ENCODE measurements around the gene CDCP2. TPM values are rescaled to one million over a fixed set of nuclear protein-coding genes. Genes with fewer than 3 reads are reported as not detected.

CDCP2 gene
- total and polyA plus RNA-seq, 2 experiments from 2014 or later: not detected

- no peaks in the 10 kb centered on the region for H4K20me1 ChIP-seq (ENCODE audit: insufficient read depth, poor library complexity, severe bottlenecking)
- no peaks in the 10 kb centered on the region for H3K9me2 ChIP-seq (replicated peaks; ENCODE audit: insufficient read depth)
- no peaks in the 10 kb centered on the region for H3K9me3 ChIP-seq (ENCODE audit: low read depth)
- H3K27ac ChIP-seq: no peak overlapping the region
- H3K79me2 ChIP-seq: no peaks in the 10 kb centered on the region
- no peak overlapping the region for H3K4me2 ChIP-seq
- peaks cover 12% of the 10 kb centered on the region for H3K4me1 ChIP-seq (ENCODE audit: insufficient read depth)
- no peaks in the 10 kb centered on the region for H3K36me3 ChIP-seq (replicated peaks; ENCODE audit: insufficient read depth, low read depth)
- no peak overlapping the region for H2AFZ ChIP-seq
- no peak for TF ChIP-seq EZH2 (IDR thresholded peaks at IDR 0.05; ENCODE audit: borderline replicate concordance)
- H3K27me3 ChIP-seq: no peaks in the 10 kb centered on the region
- no peak for DNase-seq (ENCODE audit: low spot score)
- no peak overlapping the region for H3K4me3 ChIP-seq
- WGBS (ENCODE audit: low lambda C conversion rate, missing lambda C conversion rate): 96% methylated on average over 13 of the region's 13 CpGs
These were observed 32.6 kb downstream of the CDCP2 start for GRCh38 chr1:54120018-54120697.

- Histone ChIP-seq H2AFZ (no peak overlapping the region), H3K27ac (no peak overlapping the region), H3K9me2 (replicated peaks; ENCODE audit: insufficient read depth) (no peaks in the 10 kb centered on the region), H3K36me3 (replicated peaks; ENCODE audit: insufficient read depth, low read depth) (no peaks in the 10 kb centered on the region), H3K79me2 (no peaks in the 10 kb centered on the region), H3K27me3 (no peaks in the 10 kb centered on the region), H4K20me1 (ENCODE audit: insufficient read depth, poor library complexity, severe bottlenecking) (no peaks in the 10 kb centered on the region), H3K4me3 (no peak overlapping the region), H3K4me2 (no peak overlapping the region), H3K9me3 (ENCODE audit: low read depth) (no peaks in the 10 kb centered on the region), H3K4me1 (ENCODE audit: insufficient read depth) (peaks cover 12% of the 10 kb centered on the region)
- no peak for TF ChIP-seq EZH2phosphoT487 (IDR thresholded peaks at IDR 0.05; ENCODE audit: low read depth, severe bottlenecking, unreplicated experiment)
- no peak for TF ChIP-seq EZH2 (IDR thresholded peaks at IDR 0.05; ENCODE audit: borderline replicate concordance)
- no peak for TF ChIP-seq CTCF (IDR thresholded peaks at IDR 0.05; ENCODE audit: poor library complexity)
- WGBS (ENCODE audit: low lambda C conversion rate, missing lambda C conversion rate): 74% methylated on average over 8 of the region's 8 CpGs
- no peak for DNase-seq (ENCODE audit: low spot score)
These were observed 34.1 kb downstream of the CDCP2 start for GRCh38 chr1:54118704-54119103.

DNA sequence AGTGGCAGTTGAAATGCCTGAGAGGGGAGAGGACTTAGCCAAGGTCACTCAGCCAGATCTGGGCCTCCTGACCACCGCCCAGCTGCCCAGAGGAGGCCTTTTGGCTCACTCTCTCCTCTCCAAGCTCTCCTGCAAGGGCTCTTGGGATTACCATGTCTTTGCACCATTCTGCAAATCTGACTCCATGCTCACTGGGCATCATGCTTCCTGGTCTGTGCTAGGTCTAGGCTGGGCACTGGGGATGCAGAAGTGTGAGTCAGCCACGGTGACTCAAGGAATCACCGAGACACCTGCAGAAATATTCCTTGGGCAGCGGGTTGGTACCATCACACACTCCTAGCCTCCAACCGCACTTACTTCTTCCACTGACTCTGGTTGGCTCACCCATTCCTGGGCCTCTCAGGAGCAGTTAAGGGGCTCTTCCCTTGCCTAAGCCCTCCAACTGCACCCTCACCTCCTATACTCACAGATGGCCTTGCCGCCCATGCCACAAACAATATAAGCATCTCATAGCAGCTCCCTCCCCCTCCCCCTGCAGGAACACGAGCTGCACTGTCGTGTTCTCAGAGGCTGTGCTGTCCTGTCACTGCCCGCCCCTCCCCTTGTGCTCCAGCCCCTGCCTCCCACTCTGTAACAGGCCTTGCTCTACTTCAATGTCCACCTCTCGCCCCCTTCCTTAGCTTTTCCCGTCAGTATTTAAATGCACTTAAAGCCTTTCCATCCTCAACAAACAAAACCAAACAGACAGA, 34.8 kb downstream of the CDCP2 start:
- Histone ChIP-seq H3K9me3 (ENCODE audit: low read depth) (no peaks in the 10 kb centered on the region), H3K9me2 (replicated peaks; ENCODE audit: insufficient read depth) (no peaks in the 10 kb centered on the region), H3K4me1 (ENCODE audit: insufficient read depth) (peaks cover 12% of the 10 kb centered on the region), H3K27ac (no peak overlapping the region), H4K20me1 (ENCODE audit: insufficient read depth, poor library complexity, severe bottlenecking) (no peaks in the 10 kb centered on the region), H3K36me3 (replicated peaks; ENCODE audit: insufficient read depth, low read depth) (no peaks in the 10 kb centered on the region), H3K4me2 (no peak overlapping the region), H2AFZ (no peak overlapping the region), H3K27me3 (no peaks in the 10 kb centered on the region), H3K79me2 (no peaks in the 10 kb centered on the region), H3K4me3 (no peak overlapping the region)
- TF ChIP-seq EZH2 (IDR thresholded peaks at IDR 0.05; ENCODE audit: borderline replicate concordance): no peak
- no peak for TF ChIP-seq EZH2phosphoT487 (IDR thresholded peaks at IDR 0.05; ENCODE audit: low read depth, severe bottlenecking, unreplicated experiment)
- TF ChIP-seq CTCF (IDR thresholded peaks at IDR 0.05; ENCODE audit: poor library complexity): no peak
- DNase-seq (ENCODE audit: low spot score): no peak
- 79% methylated on average over 11 of the region's 11 CpGs for WGBS (ENCODE audit: low lambda C conversion rate, missing lambda C conversion rate)

DNA sequence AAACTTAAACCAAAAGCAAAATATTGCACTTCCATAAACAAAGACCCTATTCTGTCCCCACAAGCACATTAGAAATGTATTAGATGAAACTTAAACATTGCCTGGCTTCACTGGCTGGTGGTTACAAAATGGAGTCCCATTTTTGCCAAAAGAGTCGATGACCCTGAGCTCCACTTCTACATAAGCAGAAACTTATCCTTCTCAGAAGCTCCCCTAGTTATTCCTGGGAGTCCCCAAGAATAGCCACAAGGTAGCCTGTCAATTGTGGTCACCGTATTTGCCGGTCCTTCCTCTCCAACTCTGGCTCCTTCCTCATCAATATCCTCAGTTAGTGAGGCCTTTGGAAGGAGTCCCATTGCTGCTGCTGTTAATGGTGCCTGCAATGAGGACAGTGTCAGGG, 37.3 kb downstream of the CDCP2 start:
- Histone ChIP-seq H3K27ac (no peak overlapping the region), H3K4me3 (no peak overlapping the region), H3K4me2 (no peak overlapping the region), H3K79me2 (no peaks in the 10 kb centered on the region), H3K9me3 (ENCODE audit: low read depth) (no peaks in the 10 kb centered on the region), H3K4me1 (ENCODE audit: insufficient read depth) (no peaks in the 10 kb centered on the region), H4K20me1 (ENCODE audit: insufficient read depth, poor library complexity, severe bottlenecking) (no peaks in the 10 kb centered on the region), H3K36me3 (replicated peaks; ENCODE audit: insufficient read depth, low read depth) (no peaks in the 10 kb centered on the region), H3K9me2 (replicated peaks; ENCODE audit: insufficient read depth) (no peaks in the 10 kb centered on the region), H2AFZ (no peak overlapping the region), H3K27me3 (no peaks in the 10 kb centered on the region)
- TF ChIP-seq CTCF (IDR thresholded peaks at IDR 0.05; ENCODE audit: poor library complexity) (no peak), EZH2 (IDR thresholded peaks at IDR 0.05; ENCODE audit: borderline replicate concordance) (no peak), EZH2phosphoT487 (IDR thresholded peaks at IDR 0.05; ENCODE audit: low read depth, severe bottlenecking, unreplicated experiment) (no peak)
- no peak for DNase-seq (ENCODE audit: low spot score)
- 94% methylated on average over 3 of the region's 3 CpGs for WGBS (ENCODE audit: low lambda C conversion rate, missing lambda C conversion rate)

All from hepatocyte (in vitro differentiated cells).